ENCODE results near the gene APOBEC2. TPM values are rescaled to one million over a fixed set of nuclear protein-coding genes. Genes with fewer than 3 reads are reported as not detected.

Gene APOBEC2
- total RNA-seq, 1 donor from 2014 or later, result not detected

GRCh38 chr6:41028561-41029412 lies 24.2 kb upstream of the APOBEC2 start:
- no peaks in the 10 kb centered on the region for H3K36me3 Mint-ChIP-seq (ENCODE audit: low read depth)
- TF ChIP-seq CTCF (IDR thresholded peaks at IDR 0.05), result no peak
- intact Hi-C loops (cut with micrococcal nuclease), result loop anchor here (1.0 to 5.0 kb wide), 2 partner anchors 38 to 1666 kb away; no protein-coding TSS in a partner anchor
- no peak overlapping the region for H3K27ac Mint-ChIP-seq
- no peak for DNase-seq
- peak overlapping the region; percentile 84 for H3K4me3 Mint-ChIP-seq
- CTCF ChIA-PET, result interaction anchor here (0.6 to 2.4 kb wide), 18 partner anchors 8 to 287 kb away, joined by 3 to 20 read pairs (median 4); partner anchors contain the start of genes NFYA, OARD1 and UNC5CL
- POLR2A ChIA-PET, result interaction anchor here (0.9 to 1.5 kb wide), 4 partner anchors 43 to 1900 kb away, joined by 3 to 10 read pairs (median 6); partner anchors contain the start of genes CNPY3, NFYA and OARD1
- H3K4me1 Mint-ChIP-seq, result peaks cover 20% of the 10 kb centered on the region
- no peaks in the 10 kb centered on the region for H3K27me3 Mint-ChIP-seq
- no peaks in the 10 kb centered on the region for H3K9me3 Mint-ChIP-seq
- peak; percentile 40 for ATAC-seq (ENCODE audit: low read depth)

GRCh38 chr6:41032830-41033229 lies 20.2 kb upstream of the APOBEC2 start:
- no peak for TF ChIP-seq CTCF (IDR thresholded peaks at IDR 0.05)
- H3K27ac Mint-ChIP-seq, result no peak overlapping the region
- ChIA-PET CTCF (no interaction called here), POLR2A (no interaction called here)
- no peaks in the 10 kb centered on the region for H3K27me3 Mint-ChIP-seq
- H3K4me3 Mint-ChIP-seq, result no peak overlapping the region
- H3K36me3 Mint-ChIP-seq (ENCODE audit: low read depth), result no peaks in the 10 kb centered on the region
- no peaks in the 10 kb centered on the region for H3K9me3 Mint-ChIP-seq
- DNase-seq (no peak), ATAC-seq (ENCODE audit: low read depth) (no peak)
- intact Hi-C loops (cut with micrococcal nuclease), result no loop called here
- peaks cover 11% of the 10 kb centered on the region for H3K4me1 Mint-ChIP-seq

GRCh38 chr6:41033776-41034175 lies 19.2 kb upstream of the APOBEC2 start:
- no peak overlapping the region for H3K27ac Mint-ChIP-seq
- no peaks in the 10 kb centered on the region for H3K27me3 Mint-ChIP-seq
- no peak for DNase-seq
- TF ChIP-seq CTCF (IDR thresholded peaks at IDR 0.05), result no peak
- no peak overlapping the region for H3K4me3 Mint-ChIP-seq
- ChIA-PET POLR2A (no interaction called here), CTCF (no interaction called here)
- H3K9me3 Mint-ChIP-seq, result no peaks in the 10 kb centered on the region
- H3K4me1 Mint-ChIP-seq, result peaks cover 5% of the 10 kb centered on the region
- H3K36me3 Mint-ChIP-seq (ENCODE audit: low read depth), result no peaks in the 10 kb centered on the region
- intact Hi-C loops (cut with micrococcal nuclease), result no loop called here
- ATAC-seq (ENCODE audit: low read depth), result no peak

- CTCF ChIA-PET, result interaction anchor here (1.5 kb wide), 1 partner anchor 8 kb away, joined by 12 read pairs; no protein-coding TSS in a partner anchor
- Mint-ChIP-seq H3K27me3 (no peaks in the 10 kb centered on the region), H3K27ac (no peak overlapping the region), H3K36me3 (ENCODE audit: low read depth) (no peaks in the 10 kb centered on the region), H3K4me3 (no peak overlapping the region), H3K4me1 (no peaks in the 10 kb centered on the region), H3K9me3 (no peaks in the 10 kb centered on the region)
- DNase-seq, result no peak
- intact Hi-C loops (cut with micrococcal nuclease), result no loop called here
- TF ChIP-seq CTCF (IDR thresholded peaks at IDR 0.05), result no peak
- POLR2A ChIA-PET, result no interaction called here
- no peak for ATAC-seq (ENCODE audit: low read depth)
These were observed 16.8 kb upstream of the APOBEC2 start for GRCh38 chr6:41036186-41036585.

GRCh38 chr6:41036601-41037000 lies 16.4 kb upstream of the APOBEC2 start:
- CTCF ChIA-PET, result interaction anchor here (0.9 to 1.5 kb wide), 2 partner anchors 9 to 20 kb away, joined by 3 to 12 read pairs; no protein-coding TSS in a partner anchor
- no peak overlapping the region for H3K27ac Mint-ChIP-seq

More at GRCh38 chr6:41036601-41037000, 16.4 kb upstream of the APOBEC2 start:
- POLR2A ChIA-PET, result no interaction called here
- no peak for TF ChIP-seq CTCF (IDR thresholded peaks at IDR 0.05)
- Mint-ChIP-seq H3K36me3 (ENCODE audit: low read depth) (no peaks in the 10 kb centered on the region), H3K9me3 (no peaks in the 10 kb centered on the region), H3K27me3 (no peaks in the 10 kb centered on the region), H3K4me3 (no peak overlapping the region), H3K4me1 (no peaks in the 10 kb centered on the region)
- DNase-seq, result no peak
- ATAC-seq (ENCODE audit: low read depth), result no peak
- intact Hi-C loops (cut with micrococcal nuclease), result no loop called here

Data from activated B cell treated with CpG ODN at 0.5 μM for 24 hours (primary cell).